Fibroblast of mammary gland (primary cell): ENCODE results near the gene GUCA2B.
A peak's percentile ranks its signal among the peaks of the same experiment; 100 is the strongest.

Source experiments
- DNase-seq: peaks from one replicate; pipeline ENCODE4 v3.0.0-alpha.2; 2010; ENCODE audit warnings: low read depth
- H3K4me3 ChIP-seq: 2 replicates; pipeline ENCODE4 v1.5.1; 2011; ENCODE audit warnings: low read depth, mild to moderate bottlenecking, low read length, moderate library complexity; ENCODE audit not compliant: control insufficient read depth
- TF ChIP-seq, protein P1 (sequence below): conservative IDR thresholded peaks from 2 replicates; pipeline ENCODE4 v1.5.1; 2011; ENCODE audit warnings: low read depth, low read length, inconsistent platforms; ENCODE audit not compliant: control insufficient read depth, insufficient read depth

Gene GUCA2B

GRCh38 chr1:42177541-42177981, 24.4 kb downstream of the GUCA2B start:
- TF ChIP-seq, protein P1, sequence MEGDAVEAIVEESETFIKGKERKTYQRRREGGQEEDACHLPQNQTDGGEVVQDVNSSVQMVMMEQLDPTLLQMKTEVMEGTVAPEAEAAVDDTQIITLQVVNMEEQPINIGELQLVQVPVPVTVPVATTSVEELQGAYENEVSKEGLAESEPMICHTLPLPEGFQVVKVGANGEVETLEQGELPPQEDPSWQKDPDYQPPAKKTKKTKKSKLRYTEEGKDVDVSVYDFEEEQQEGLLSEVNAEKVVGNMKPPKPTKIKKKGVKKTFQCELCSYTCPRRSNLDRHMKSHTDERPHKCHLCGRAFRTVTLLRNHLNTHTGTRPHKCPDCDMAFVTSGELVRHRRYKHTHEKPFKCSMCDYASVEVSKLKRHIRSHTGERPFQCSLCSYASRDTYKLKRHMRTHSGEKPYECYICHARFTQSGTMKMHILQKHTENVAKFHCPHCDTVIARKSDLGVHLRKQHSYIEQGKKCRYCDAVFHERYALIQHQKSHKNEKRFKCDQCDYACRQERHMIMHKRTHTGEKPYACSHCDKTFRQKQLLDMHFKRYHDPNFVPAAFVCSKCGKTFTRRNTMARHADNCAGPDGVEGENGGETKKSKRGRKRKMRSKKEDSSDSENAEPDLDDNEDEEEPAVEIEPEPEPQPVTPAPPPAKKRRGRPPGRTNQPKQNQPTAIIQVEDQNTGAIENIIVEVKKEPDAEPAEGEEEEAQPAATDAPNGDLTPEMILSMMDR = no peak
- peak; percentile 87 for DNase-seq

GRCh38 chr1:42178249-42178648, 25.0 kb downstream of the GUCA2B start:
- TF ChIP-seq, protein P1 = no peak
- DNase-seq = no peak
- no peak overlapping the region for H3K4me3 ChIP-seq

More at GRCh38 chr1:42177541-42177981, 24.4 kb downstream of the GUCA2B start:
- H3K4me3 ChIP-seq = no peak overlapping the region

DNA sequence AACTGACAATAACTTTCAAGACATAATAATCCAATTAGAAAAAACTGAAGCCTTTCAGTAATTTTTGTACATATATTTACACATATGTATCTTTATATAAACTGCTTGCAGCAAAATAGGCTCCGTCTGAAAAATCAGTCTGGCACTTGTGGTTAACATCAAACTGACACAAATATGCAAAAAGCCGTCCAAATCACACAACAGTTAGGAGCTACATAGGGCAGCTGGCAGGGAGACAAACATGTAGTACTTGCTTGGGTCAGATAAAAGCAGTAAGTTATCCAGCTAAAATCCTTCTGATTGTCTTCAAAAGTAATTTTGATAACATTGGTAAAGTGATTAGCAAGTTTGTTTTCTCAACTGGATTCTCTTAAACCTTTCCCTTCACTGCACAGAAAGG, 26.1 kb downstream of the GUCA2B start:
- DNase-seq = peak; percentile 55
- TF ChIP-seq, protein P1 = no peak
- H3K4me3 ChIP-seq = no peak overlapping the region

GRCh38 chr1:42179900-42180329, 26.7 kb downstream of the GUCA2B start:
- TF ChIP-seq, protein P1 = no peak
- no peak for DNase-seq
- H3K4me3 ChIP-seq = no peak overlapping the region

- TF ChIP-seq, protein P1 = no peak
- DNase-seq = no peak
- no peak overlapping the region for H3K4me3 ChIP-seq
These were observed 28.5 kb downstream of the GUCA2B start for GRCh38 chr1:42181687-42182086.

DNA sequence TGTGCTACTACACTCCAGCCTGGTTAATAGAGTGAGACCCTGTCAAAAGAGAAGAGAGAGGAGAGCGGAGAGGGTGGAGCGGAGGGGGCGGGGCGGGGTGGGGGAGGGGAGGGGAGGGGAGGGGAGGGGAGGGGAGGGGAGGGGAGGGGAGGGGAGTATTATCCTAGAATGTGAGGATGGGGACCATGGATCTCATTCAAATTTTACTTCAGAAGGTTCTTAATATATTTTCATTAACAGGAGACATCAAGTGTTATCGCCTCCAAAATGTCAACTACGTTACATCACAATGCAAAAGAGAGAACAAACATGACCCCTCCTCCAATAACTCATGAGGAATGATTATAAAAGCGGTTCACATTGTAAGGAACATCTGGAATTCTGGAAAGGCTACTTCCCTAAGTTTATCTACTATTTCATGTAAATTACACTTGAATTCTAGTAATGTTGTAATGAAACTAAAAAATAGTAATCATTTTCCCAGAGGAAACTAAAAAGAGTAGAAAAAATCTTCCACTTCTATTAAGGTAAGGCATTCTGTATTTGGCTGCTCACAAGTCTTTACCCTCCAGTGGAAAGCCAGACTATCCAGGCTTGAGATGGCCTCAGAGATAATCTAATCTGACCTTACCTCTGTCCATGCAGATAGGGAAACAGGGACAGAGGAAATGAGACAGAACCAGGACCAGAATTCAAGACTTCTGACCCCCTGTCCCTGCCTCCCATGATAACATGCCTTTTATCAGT, 30.2 kb downstream of the GUCA2B start:
- TF ChIP-seq, protein P1 = no peak
- no peak overlapping the region for H3K4me3 ChIP-seq
- no peak for DNase-seq
